ENCODE measurements around the gene GARNL3. TPM values are rescaled to one million over a fixed set of nuclear protein-coding genes. Genes with fewer than 3 reads are reported as not detected.

Gene GARNL3
- total RNA-seq, 4 donors from 2014 or later: 4.7 to 29.3 (median 11.3) TPM

- WGBS, 2 donors (ENCODE audit: low coverage in 1 of 2): 0% methylated on average over 1 of the region's 55 CpGs; no CpG with 5 or more reads in 1 of the 2 donors
- Histone ChIP-seq H3K4me3 (peak overlapping the region; percentile 65 to 97), H3K27ac (peak overlapping the region; percentile 64 to 99 (median 90)), H3K36me3 (peaks cover 0 to 36% of the 10 kb centered on the region in 2 donors), H3K9me3 (no peaks in the 10 kb centered on the region), H3K27me3 (no peaks in the 10 kb centered on the region), H3K4me1 (peaks cover 0 to 29% (median 9%) of the 10 kb centered on the region in 3 donors)
- ATAC-seq: no peak
- peak in 3 of 4 experiments; percentile 33 to 61 (median 38) for TF ChIP-seq CTCF (IDR thresholded peaks at IDR 0.05)
- no peak for TF ChIP-seq POLR2AphosphoS5 (IDR thresholded peaks at IDR 0.05)
Observed at GRCh38 chr9:127397646-127398274, 133.2 kb downstream of the GARNL3 start.

- peak overlapping the region in 3 of 4 donors; percentile 87 to 99 (median 94) for H3K27ac ChIP-seq
- H3K4me1 ChIP-seq: peaks cover 0 to 29% (median 9%) of the 10 kb centered on the region in 3 donors
- H3K36me3 ChIP-seq: peaks cover 0 to 36% of the 10 kb centered on the region in 2 donors
- peak overlapping the region; percentile 65 to 97 for H3K4me3 ChIP-seq
- TF ChIP-seq EP300 (IDR thresholded peaks at IDR 0.05): no peak
- no peak for TF ChIP-seq CTCF (IDR thresholded peaks at IDR 0.05)
- no peak for TF ChIP-seq POLR2A (IDR thresholded peaks at IDR 0.05)
- TF ChIP-seq POLR2AphosphoS5 (IDR thresholded peaks at IDR 0.05): no peak
- no peaks in the 10 kb centered on the region for H3K9me3 ChIP-seq
- H3K27me3 ChIP-seq: no peaks in the 10 kb centered on the region
- ATAC-seq: no peak
- 33 to 55% methylated on average over 4 to 5 of the region's 5 CpGs for WGBS, 2 donors (ENCODE audit: low coverage in 1 of 2)
Observed at GRCh38 chr9:127398275-127398647, 133.7 kb downstream of the GARNL3 start.

GRCh38 chr9:127398715-127399400 lies 134.3 kb downstream of the GARNL3 start:
- peak overlapping the region in 1 of 2 donors; percentile 97 for H3K4me3 ChIP-seq
- TF ChIP-seq POLR2A (IDR thresholded peaks at IDR 0.05) (no peak), CTCF (IDR thresholded peaks at IDR 0.05) (no peak), POLR2AphosphoS5 (IDR thresholded peaks at IDR 0.05) (no peak), EP300 (IDR thresholded peaks at IDR 0.05) (no peak)
- H3K4me1 ChIP-seq: peaks cover 0 to 29% (median 9%) of the 10 kb centered on the region in 3 donors
- H3K9me3 ChIP-seq: no peaks in the 10 kb centered on the region
- peaks cover 0 to 42% of the 10 kb centered on the region in 2 donors for H3K36me3 ChIP-seq
- H3K27ac ChIP-seq: no peak overlapping the region
- ATAC-seq: no peak
- H3K27me3 ChIP-seq: no peaks in the 10 kb centered on the region
- 20 to 100% methylated on average over 1 of the region's 13 CpGs for WGBS, 2 donors (ENCODE audit: low coverage in 1 of 2)

GRCh38 chr9:127399736-127400269 lies 135.2 kb downstream of the GARNL3 start:
- Histone ChIP-seq H3K27ac (no peak overlapping the region), H3K4me1 (peaks cover 0 to 29% (median 9%) of the 10 kb centered on the region in 3 donors), H3K9me3 (no peaks in the 10 kb centered on the region), H3K36me3 (peaks cover 0 to 52% of the 10 kb centered on the region in 2 donors), H3K27me3 (no peaks in the 10 kb centered on the region), H3K4me3 (no peak overlapping the region)
- ATAC-seq: no peak
- 92% methylated on average over 2 of the region's 14 CpGs; no CpG with 5 or more reads in 1 of the 2 donors for WGBS, 2 donors (ENCODE audit: low coverage in 1 of 2)
- no peak for TF ChIP-seq POLR2A (IDR thresholded peaks at IDR 0.05)
- TF ChIP-seq POLR2AphosphoS5 (IDR thresholded peaks at IDR 0.05): no peak
- TF ChIP-seq EP300 (IDR thresholded peaks at IDR 0.05): no peak
- no peak for TF ChIP-seq CTCF (IDR thresholded peaks at IDR 0.05)

Measured in gastroesophageal sphincter (tissue), 4 donors.